GM12873 (cell line): ENCODE data around the gene RBMS3.
A peak's percentile ranks its signal among the peaks of the same experiment; 100 is the strongest.

Experiments
- CTCF ChIP-seq: IDR thresholded peaks from 2 replicates; pipeline ENCODE4 v1.5.1; 2012; ENCODE audit warnings: low read depth, mild to moderate bottlenecking, moderate library complexity, low read length, control low read depth; ENCODE audit not compliant: insufficient read depth; ENCODE audit errors: missing control alignments

RBMS3 gene

GRCh38 chr3:29827756-29828155 is 546.9 kb downstream of the RBMS3 start:
- TF ChIP-seq CTCF = no peak

- TF ChIP-seq CTCF = no peak
Measured at GRCh38 chr3:29829340-29829739, 548.5 kb downstream of the RBMS3 start.

GRCh38 chr3:29850641-29851040 is 569.8 kb downstream of the RBMS3 start:
- TF ChIP-seq CTCF = peak; percentile 6

- TF ChIP-seq CTCF = no peak
Measured at GRCh38 chr3:29852767-29853166, 571.9 kb downstream of the RBMS3 start.

- TF ChIP-seq CTCF = no peak
Measured at GRCh38 chr3:29853841-29854397, 573.0 kb downstream of the RBMS3 start.

GRCh38 chr3:29854821-29855220 is 574.0 kb downstream of the RBMS3 start:
- no peak for TF ChIP-seq CTCF

GRCh38 chr3:29859726-29860270 is 578.9 kb downstream of the RBMS3 start:
- no peak for TF ChIP-seq CTCF

- TF ChIP-seq CTCF = no peak
Measured at GRCh38 chr3:29864809-29865208, 583.9 kb downstream of the RBMS3 start.
